A549 (cell line): ENCODE results near the gene ADCYAP1R1. TPM values are rescaled to one million over a fixed set of nuclear protein-coding genes. Genes with fewer than 3 reads are reported as not detected.

Experiments
- ATAC-seq, 2 experiments: fragments of 200-7000 bp in 1 of 2; fragments of >200 bp in 1 of 2; cut with Nextera tagmentation in 1 of 2; cut with Tn5 transposase in 1 of 2; 3 replicates each; pipeline versions ENCODE4 v1.8.0 to v1.9.1; 2018 to 2020; ENCODE audit warnings: mild to moderate bottlenecking in 1 of 2, moderate library complexity in 1 of 2
- CTCF ChIA-PET: fragments of 300-600 bp; sonication (Branson Sonifier 250); formaldehyde crosslinking; extraction: SDS; loops from one replicate; lab custom pipeline; 2021; ENCODE audit warnings: antibody characterized with exemption, inconsistent platforms; lab: Yijun Ruan, JAX
- POLR2A ChIA-PET: fragments of 350-600 bp; formaldehyde crosslinking; extraction: SDS; loops from one replicate; lab custom pipeline; 2021; ENCODE audit warnings: antibody characterized with exemption, inconsistent platforms; lab: Yijun Ruan, JAX
- DNase-seq, 2 experiments: peaks; one replicate each; pipeline versions ENCODE4 v3.0.0 to v3.0.0-alpha.2; 2011 to 2016; ENCODE audit warnings: low read depth in 1 of 2, low spot score in 1 of 2
- FAIRE-seq: peaks from 2 replicates; lab custom pipeline; 2011; peaks lifted over from hg19 to GRCh38; lab: Jason Lieb, UNC
- H3K27ac ChIP-seq, 2 experiments: fragments of >200 bp; sonication (Bioruptor Twin); formaldehyde crosslinking; 3 replicates each; pipeline ENCODE4 v1.5.1; 2016 to 2017
- H3K4me1 ChIP-seq: fragments of >200 bp; sonication (Bioruptor Twin); formaldehyde crosslinking; 3 replicates; pipeline ENCODE4 v1.6.1; 2016
- H3K4me2 ChIP-seq: fragments of >200 bp; sonication (Bioruptor Twin); formaldehyde crosslinking; 3 replicates; pipeline ENCODE4 v1.6.1; 2016
- H3K4me3 ChIP-seq: fragments of >200 bp; sonication (Bioruptor Twin); formaldehyde crosslinking; 3 replicates; pipeline ENCODE4 v1.5.1; 2016
- H3K9me3 ChIP-seq: fragments of >200 bp; sonication (Bioruptor Twin); formaldehyde crosslinking; 3 replicates; pipeline ENCODE4 v1.6.1; 2016
- CBX8 ChIP-seq: fragments of 200-600 bp; sonication (generic); IDR thresholded peaks from 2 replicates; pipeline ENCODE4 v1.6.1; 2016
- CHD4 ChIP-seq: fragments of 200-600 bp; sonication (generic); IDR thresholded peaks from 2 replicates; pipeline ENCODE4 v1.6.1; 2016; ENCODE audit warnings: antibody characterized with exemption, mild to moderate bottlenecking, borderline replicate concordance
- HDAC2 ChIP-seq: fragments of 200-600 bp; sonication (generic); IDR thresholded peaks from 2 replicates; pipeline ENCODE4 v1.6.1; 2016
- HOXA7 ChIP-seq: fragments of 250-450 bp; sonication (Bioruptor Pico); IDR thresholded peaks from 2 replicates; pipeline ENCODE4 v1.5.0; 2020; ENCODE audit warnings: mild to moderate bottlenecking, moderate library complexity
- MAZ ChIP-seq: fragments of 150-350 bp; IDR thresholded peaks from 2 replicates; pipeline ENCODE4 v1.6.1; 2014; ENCODE audit warnings: antibody characterized with exemption, low read depth, low read length, borderline replicate concordance
- NR3C1 ChIP-seq: fragments of >200 bp; sonication (Bioruptor Twin); formaldehyde crosslinking; IDR thresholded peaks from 3 replicates; pipeline ENCODE4 v1.6.1; 2017
- RCOR1 ChIP-seq: fragments of 150-350 bp; IDR thresholded peaks from 2 replicates; pipeline ENCODE4 v1.6.1; 2014; ENCODE audit warnings: antibody characterized with exemption, low read length, low read depth
- RNF2 ChIP-seq: fragments of 200-600 bp; sonication (generic); IDR thresholded peaks from 2 replicates; pipeline ENCODE4 v1.6.1; 2016; ENCODE audit warnings: low read depth, mild to moderate bottlenecking, antibody characterized with exemption, moderate library complexity, borderline replicate concordance
- SMC3 ChIP-seq: fragments of >200 bp; sonication (Bioruptor Twin); formaldehyde crosslinking; IDR thresholded peaks from 3 replicates; pipeline ENCODE4 v1.6.1; 2018; ENCODE audit warnings: inconsistent platforms
- TFCP2L1 ChIP-seq: fragments of 250-450 bp; sonication (Bioruptor Pico); IDR thresholded peaks from 2 replicates; pipeline ENCODE4 v1.5.0; 2021; ENCODE audit warnings: mild to moderate bottlenecking
- ZC3H11A ChIP-seq: fragments of 450-650 bp; IDR thresholded peaks from 2 replicates; pipeline ENCODE4 v1.6.1; 2014; ENCODE audit warnings: antibody characterized with exemption, mild to moderate bottlenecking
- ZFP36 ChIP-seq: fragments of 450-650 bp; IDR thresholded peaks from 2 replicates; pipeline ENCODE4 v1.6.1; 2014; ENCODE audit warnings: borderline replicate concordance; ENCODE audit not compliant: partially characterized antibody
- WGBS: methylation state at CpG from one replicate; pipeline ENCODE4 v1.1.6; 2017; ENCODE audit errors: missing lambda C conversion rate; 5-methylcytosine and 5-hydroxymethylcytosine counted together
- polyA plus RNA-seq, 4 experiments: library from polyadenylated mRNA; depleted of rRNA in 3 of 4; stranded (reverse); fragments of >200 nt; fragmentation: RNase III in 1 of 4; extraction: RNeasy Plus Mini Kit Qiagen cat#74134 plus additional on column Dnase treatment in 1 of 4; gene quantifications; 2 replicates in 3 of 4; 3 replicates in 1 of 4; pipeline ENCODE4 v1.2.3, GENCODE V29; 2011 to 2017
- TF ChIP-seq, protein P1 (sequence below): fragments of 450-650 bp; IDR thresholded peaks from 2 replicates; pipeline ENCODE4 v1.6.1; 2014; ENCODE audit warnings: antibody characterized with exemption
- TF ChIP-seq, protein P2 (sequence below): fragments of >200 bp; sonication (Bioruptor Twin); formaldehyde crosslinking; IDR thresholded peaks from 3 replicates; pipeline ENCODE4 v1.6.1; 2016
- TF ChIP-seq, protein P3 (sequence below): IDR thresholded peaks from 2 replicates; pipeline ENCODE4 v1.6.1; 2012
- TF ChIP-seq, protein P4 (sequence below): fragments of 200-600 bp; sonication (generic); IDR thresholded peaks from 2 replicates; pipeline ENCODE4 v1.6.1; 2016; ENCODE audit warnings: antibody characterized with exemption, mild to moderate bottlenecking, moderate library complexity
- TF ChIP-seq, protein P5 (sequence below): fragments of >200 bp; sonication (Bioruptor Twin); formaldehyde crosslinking; IDR thresholded peaks from 2 replicates; pipeline ENCODE4 v1.6.1; 2016
- TF ChIP-seq, protein P6 (sequence below): fragments of 150-350 bp; IDR thresholded peaks from 2 replicates; pipeline ENCODE4 v1.6.1; 2014; ENCODE audit warnings: low read depth, mild to moderate bottlenecking, low read length
- TF ChIP-seq, protein P7 (sequence below): IDR thresholded peaks from 2 replicates; pipeline ENCODE4 v1.6.1; 2012; ENCODE audit warnings: low read depth, borderline replicate concordance

The ADCYAP1R1 gene
- polyA plus RNA-seq, 2 of the 4 experiments (the other 2 are of a cell fraction), result 0.01 TPM; not detected in 1

DNA sequence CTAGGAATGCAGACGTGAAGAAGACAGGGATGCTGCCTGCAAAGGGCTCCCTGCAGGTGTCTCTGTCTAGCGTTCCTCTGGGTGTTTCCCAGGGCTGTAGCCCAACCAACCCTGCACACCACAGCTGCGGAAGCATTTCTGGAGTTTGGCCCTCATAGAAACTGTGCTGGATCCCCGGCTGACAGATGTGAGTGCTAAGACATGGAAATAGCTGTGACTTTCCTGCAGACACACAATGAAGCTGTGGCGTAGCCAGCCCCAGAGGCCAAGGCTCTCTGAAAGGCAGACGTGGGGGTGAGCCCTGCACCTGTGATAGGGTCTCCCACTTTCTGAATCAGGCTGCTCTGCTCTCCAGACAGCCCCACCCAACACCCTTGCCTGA, 44.8 kb downstream of the ADCYAP1R1 start:
- H3K4me2 ChIP-seq, result no peak overlapping the region
- TF ChIP-seq NR3C1 (no peak), HOXA7 (CRISPR knock-in tag) (no peak), ZFP36 (no peak)
- TF ChIP-seq, all 56 proteins: peak for 0
- ATAC-seq, result no peak
- Histone ChIP-seq H3K9me3 (no peaks in the 10 kb centered on the region), H3K4me1 (no peaks in the 10 kb centered on the region), H3K27ac (no peak overlapping the region), H3K4me3 (no peak overlapping the region)
- ChIA-PET CTCF (interaction anchor here (0.9 to 5.9 kb wide), 7 partner anchors 9 to 114 kb away, joined by 3 to 26 read pairs (median 4); no protein-coding TSS in a partner anchor), POLR2A (no interaction called here)
- FAIRE-seq, result no peak
- DNase-seq, result no peak
- 20% methylated on average over 6 of the region's 6 CpGs for WGBS

DNA sequence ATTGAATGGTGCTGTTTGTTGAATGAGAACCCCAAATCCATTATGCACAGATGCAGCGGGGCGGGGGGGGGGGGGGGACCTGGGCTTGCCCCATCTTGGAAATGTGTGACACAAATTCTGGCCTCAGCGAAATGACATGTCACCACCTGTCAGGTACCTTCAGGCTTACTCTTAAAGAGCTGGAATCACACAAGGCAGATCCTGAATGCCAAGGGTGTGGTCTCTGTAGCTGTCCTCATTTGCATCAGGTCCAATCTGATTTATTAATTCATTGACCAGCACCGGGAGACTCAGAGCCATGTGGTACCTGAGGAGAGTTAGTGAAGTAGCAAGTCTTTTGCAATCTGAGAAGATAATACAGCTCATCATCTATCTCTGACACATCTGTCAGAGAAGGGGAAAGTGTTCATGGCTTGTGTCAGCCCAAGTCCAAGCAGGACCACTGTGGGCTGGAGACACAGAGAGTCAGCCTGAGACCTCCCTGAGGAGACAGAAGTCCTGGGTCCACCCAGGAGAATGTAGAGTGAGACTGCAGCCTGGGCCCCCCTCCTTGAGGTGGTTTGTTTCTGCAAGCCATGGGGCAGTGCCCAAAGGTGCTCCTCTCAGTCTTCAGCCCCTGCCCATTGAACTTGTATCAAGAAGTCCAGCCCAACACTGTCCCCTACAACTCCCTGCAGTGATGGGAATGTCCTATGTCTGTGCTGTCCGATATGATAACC, 46.7 kb downstream of the ADCYAP1R1 start:
- FAIRE-seq, result no peak
- DNase-seq, result no peak
- Histone ChIP-seq H3K9me3 (no peaks in the 10 kb centered on the region), H3K27ac (no peak overlapping the region), H3K4me2 (no peak overlapping the region), H3K4me1 (no peaks in the 10 kb centered on the region), H3K4me3 (no peak overlapping the region)
- no peak for ATAC-seq
- ChIA-PET POLR2A (no interaction called here), CTCF (interaction anchor here (1.0 to 5.9 kb wide), 3 partner anchors 24 to 115 kb away, joined by 4 to 26 read pairs (median 6); no protein-coding TSS in a partner anchor)
- WGBS, result 8% methylated on average over 3 of the region's 5 CpGs
- TF ChIP-seq CHD4, result no peak
- TF ChIP-seq ZC3H11A, result no peak
- TF ChIP-seq RCOR1, result no peak
- TF ChIP-seq HDAC2, result no peak
- TF ChIP-seq ZFP36, result no peak
- no peak for TF ChIP-seq MAZ
- TF ChIP-seq TFCP2L1 (CRISPR knock-in tag), result no peak
- TF ChIP-seq, protein P1, sequence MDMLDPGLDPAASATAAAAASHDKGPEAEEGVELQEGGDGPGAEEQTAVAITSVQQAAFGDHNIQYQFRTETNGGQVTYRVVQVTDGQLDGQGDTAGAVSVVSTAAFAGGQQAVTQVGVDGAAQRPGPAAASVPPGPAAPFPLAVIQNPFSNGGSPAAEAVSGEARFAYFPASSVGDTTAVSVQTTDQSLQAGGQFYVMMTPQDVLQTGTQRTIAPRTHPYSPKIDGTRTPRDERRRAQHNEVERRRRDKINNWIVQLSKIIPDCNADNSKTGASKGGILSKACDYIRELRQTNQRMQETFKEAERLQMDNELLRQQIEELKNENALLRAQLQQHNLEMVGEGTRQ, result no peak

DNA sequence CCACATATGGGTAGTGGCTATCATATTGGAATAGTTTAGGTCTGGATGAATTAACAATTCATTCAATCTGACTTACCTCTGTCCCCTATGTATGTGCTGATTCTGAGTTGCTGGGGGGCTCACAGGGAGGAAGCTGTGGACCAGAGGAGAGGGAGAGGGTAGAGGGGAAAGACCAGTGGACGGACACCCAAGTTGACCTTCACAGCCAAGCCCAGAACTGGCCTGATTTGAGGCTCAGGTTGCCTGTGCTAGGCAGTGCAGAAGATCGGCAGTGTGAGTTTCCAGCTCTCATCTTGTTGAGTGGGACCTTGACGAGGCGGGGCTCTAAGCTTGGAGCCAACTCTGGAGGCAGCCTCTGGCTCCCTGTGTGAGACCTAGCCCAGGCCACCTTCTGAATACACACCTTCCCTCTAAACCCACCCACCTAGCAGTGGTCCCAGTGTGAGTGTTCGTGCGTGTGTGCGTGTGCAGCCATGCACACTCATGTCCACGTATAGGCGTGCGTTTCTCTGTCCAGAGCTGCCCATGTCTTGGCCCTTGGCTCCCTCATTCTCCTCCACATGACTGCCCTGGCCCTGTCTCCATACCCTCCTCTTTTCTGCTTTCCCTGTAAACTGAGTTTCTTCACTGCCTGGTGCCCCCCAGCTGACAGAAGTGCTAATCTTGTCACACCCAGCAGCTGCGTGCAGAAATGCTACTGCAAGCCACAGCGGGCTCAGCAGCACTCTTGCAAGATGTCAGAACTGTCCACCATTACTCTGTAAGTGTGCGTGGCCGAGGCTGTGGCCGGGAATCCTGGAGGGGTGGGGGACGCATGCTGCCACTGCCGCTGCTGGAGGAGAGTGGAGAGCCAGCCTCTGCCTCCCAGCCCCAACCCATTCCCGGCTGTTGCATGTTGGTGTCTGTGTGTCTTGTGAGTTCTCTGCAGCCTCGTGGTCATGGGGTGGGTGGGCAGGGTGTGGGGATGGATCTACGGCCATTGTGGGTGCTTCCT, 47.6 kb downstream of the ADCYAP1R1 start:
- Histone ChIP-seq H3K4me3 (no peak overlapping the region), H3K9me3 (no peaks in the 10 kb centered on the region), H3K4me1 (no peaks in the 10 kb centered on the region), H3K4me2 (no peak overlapping the region), H3K27ac (no peak overlapping the region)
- WGBS, result 46% methylated on average over 12 of the region's 20 CpGs
- CTCF ChIA-PET, result interaction anchor here (5.9 kb wide), 1 partner anchor 23 kb away, joined by 26 read pairs; no protein-coding TSS in a partner anchor
- POLR2A ChIA-PET, result no interaction called here
- ATAC-seq (no peak), DNase-seq (no peak), FAIRE-seq (no peak)
- TF ChIP-seq SMC3, result no peak
- TF ChIP-seq CHD4, result no peak
- TF ChIP-seq, protein P2, sequence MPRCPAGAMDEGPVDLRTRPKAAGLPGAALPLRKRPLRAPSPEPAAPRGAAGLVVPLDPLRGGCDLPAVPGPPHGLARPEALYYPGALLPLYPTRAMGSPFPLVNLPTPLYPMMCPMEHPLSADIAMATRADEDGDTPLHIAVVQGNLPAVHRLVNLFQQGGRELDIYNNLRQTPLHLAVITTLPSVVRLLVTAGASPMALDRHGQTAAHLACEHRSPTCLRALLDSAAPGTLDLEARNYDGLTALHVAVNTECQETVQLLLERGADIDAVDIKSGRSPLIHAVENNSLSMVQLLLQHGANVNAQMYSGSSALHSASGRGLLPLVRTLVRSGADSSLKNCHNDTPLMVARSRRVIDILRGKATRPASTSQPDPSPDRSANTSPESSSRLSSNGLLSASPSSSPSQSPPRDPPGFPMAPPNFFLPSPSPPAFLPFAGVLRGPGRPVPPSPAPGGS, result no peak
- no peak for TF ChIP-seq MAZ
- TF ChIP-seq RNF2, result no peak
- TF ChIP-seq, protein P3, sequence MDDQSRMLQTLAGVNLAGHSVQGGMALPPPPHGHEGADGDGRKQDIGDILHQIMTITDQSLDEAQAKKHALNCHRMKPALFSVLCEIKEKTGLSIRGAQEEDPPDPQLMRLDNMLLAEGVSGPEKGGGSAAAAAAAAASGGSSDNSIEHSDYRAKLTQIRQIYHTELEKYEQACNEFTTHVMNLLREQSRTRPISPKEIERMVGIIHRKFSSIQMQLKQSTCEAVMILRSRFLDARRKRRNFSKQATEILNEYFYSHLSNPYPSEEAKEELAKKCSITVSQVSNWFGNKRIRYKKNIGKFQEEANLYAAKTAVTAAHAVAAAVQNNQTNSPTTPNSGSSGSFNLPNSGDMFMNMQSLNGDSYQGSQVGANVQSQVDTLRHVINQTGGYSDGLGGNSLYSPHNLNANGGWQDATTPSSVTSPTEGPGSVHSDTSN, result no peak
- TF ChIP-seq, protein P1, result no peak
- TF ChIP-seq, protein P4, sequence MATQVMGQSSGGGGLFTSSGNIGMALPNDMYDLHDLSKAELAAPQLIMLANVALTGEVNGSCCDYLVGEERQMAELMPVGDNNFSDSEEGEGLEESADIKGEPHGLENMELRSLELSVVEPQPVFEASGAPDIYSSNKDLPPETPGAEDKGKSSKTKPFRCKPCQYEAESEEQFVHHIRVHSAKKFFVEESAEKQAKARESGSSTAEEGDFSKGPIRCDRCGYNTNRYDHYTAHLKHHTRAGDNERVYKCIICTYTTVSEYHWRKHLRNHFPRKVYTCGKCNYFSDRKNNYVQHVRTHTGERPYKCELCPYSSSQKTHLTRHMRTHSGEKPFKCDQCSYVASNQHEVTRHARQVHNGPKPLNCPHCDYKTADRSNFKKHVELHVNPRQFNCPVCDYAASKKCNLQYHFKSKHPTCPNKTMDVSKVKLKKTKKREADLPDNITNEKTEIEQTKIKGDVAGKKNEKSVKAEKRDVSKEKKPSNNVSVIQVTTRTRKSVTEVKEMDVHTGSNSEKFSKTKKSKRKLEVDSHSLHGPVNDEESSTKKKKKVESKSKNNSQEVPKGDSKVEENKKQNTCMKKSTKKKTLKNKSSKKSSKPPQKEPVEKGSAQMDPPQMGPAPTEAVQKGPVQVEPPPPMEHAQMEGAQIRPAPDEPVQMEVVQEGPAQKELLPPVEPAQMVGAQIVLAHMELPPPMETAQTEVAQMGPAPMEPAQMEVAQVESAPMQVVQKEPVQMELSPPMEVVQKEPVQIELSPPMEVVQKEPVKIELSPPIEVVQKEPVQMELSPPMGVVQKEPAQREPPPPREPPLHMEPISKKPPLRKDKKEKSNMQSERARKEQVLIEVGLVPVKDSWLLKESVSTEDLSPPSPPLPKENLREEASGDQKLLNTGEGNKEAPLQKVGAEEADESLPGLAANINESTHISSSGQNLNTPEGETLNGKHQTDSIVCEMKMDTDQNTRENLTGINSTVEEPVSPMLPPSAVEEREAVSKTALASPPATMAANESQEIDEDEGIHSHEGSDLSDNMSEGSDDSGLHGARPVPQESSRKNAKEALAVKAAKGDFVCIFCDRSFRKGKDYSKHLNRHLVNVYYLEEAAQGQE, result no peak
- TF ChIP-seq, protein P5, sequence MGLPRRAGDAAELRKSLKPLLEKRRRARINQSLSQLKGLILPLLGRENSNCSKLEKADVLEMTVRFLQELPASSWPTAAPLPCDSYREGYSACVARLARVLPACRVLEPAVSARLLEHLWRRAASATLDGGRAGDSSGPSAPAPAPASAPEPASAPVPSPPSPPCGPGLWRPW, result no peak
- TF ChIP-seq HOXA7 (CRISPR knock-in tag), result no peak
- TF ChIP-seq, protein P6, sequence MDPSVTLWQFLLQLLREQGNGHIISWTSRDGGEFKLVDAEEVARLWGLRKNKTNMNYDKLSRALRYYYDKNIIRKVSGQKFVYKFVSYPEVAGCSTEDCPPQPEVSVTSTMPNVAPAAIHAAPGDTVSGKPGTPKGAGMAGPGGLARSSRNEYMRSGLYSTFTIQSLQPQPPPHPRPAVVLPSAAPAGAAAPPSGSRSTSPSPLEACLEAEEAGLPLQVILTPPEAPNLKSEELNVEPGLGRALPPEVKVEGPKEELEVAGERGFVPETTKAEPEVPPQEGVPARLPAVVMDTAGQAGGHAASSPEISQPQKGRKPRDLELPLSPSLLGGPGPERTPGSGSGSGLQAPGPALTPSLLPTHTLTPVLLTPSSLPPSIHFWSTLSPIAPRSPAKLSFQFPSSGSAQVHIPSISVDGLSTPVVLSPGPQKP, result no peak
- no peak for TF ChIP-seq CBX8
- TF ChIP-seq, protein P7, sequence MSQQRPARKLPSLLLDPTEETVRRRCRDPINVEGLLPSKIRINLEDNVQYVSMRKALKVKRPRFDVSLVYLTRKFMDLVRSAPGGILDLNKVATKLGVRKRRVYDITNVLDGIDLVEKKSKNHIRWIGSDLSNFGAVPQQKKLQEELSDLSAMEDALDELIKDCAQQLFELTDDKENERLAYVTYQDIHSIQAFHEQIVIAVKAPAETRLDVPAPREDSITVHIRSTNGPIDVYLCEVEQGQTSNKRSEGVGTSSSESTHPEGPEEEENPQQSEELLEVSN, result no peak
